K562 (cell line): ENCODE results near the gene RHBDD1. TPM values are rescaled to one million over a fixed set of nuclear protein-coding genes. Genes with fewer than 3 reads are reported as not detected.

ENCODE experiments used
- BCLAF1 ChIP-seq, 2 experiments: fragments of 450-650 bp in 1 of 2; IDR thresholded peaks; 2 replicates each; pipeline ENCODE4 v1.6.1; 2011 to 2017; ENCODE audit warnings: low read depth in 2 of 2, antibody characterized with exemption in 1 of 2, borderline replicate concordance in 1 of 2, low read length in 1 of 2, mild to moderate bottlenecking in 1 of 2, mixed read lengths in 1 of 2; ENCODE audit not compliant: control insufficient read depth in 1 of 2
- FOS ChIP-seq: IDR thresholded peaks from 3 replicates; pipeline ENCODE4 v1.6.1; 2011; ENCODE audit not compliant: insufficient read length; ENCODE audit errors: extremely low read depth
- HNRNPH1 ChIP-seq: fragments of 200-400 bp; formaldehyde crosslinking; optimal IDR thresholded peaks from 2 replicates; pipeline ENCODE3; 2017; ENCODE audit warnings: low read depth, mild to moderate bottlenecking, low read length, moderate library complexity
- HOXB6 ChIP-seq: fragments of 250-450 bp; sonication (Bioruptor Pico); IDR thresholded peaks from 2 replicates; pipeline ENCODE4 v1.5.1; 2022; ENCODE audit warnings: mild to moderate bottlenecking, borderline replicate concordance
- MCM7 ChIP-seq, 2 experiments: fragments of 450-650 bp; IDR thresholded peaks; 2 replicates each; pipeline ENCODE4 v1.6.1; 2016 to 2018
- MLX ChIP-seq, 2 experiments: fragments of 450-650 bp in 1 of 2; sonication (generic) in 1 of 2; formaldehyde crosslinking; conservative IDR thresholded peaks; 2 replicates each; pipeline versions ENCODE4 v1.4.0 to v1.8.1; 2020 to 2022; ENCODE audit warnings: mild to moderate bottlenecking in 1 of 2, missing genetic modification reagents in 1 of 2
- NRF1 ChIP-seq, 2 experiments: fragments of 450-650 bp; IDR thresholded peaks in 1 of 2; conservative IDR thresholded peaks in 1 of 2; 2 replicates each; pipeline ENCODE4 v1.6.1; 2014; ENCODE audit warnings: mild to moderate bottlenecking in 2 of 2
- PCBP1 ChIP-seq: fragments of 200-400 bp; formaldehyde crosslinking; IDR thresholded peaks from 2 replicates; pipeline ENCODE4 v1.6.1; 2018; ENCODE audit warnings: mild to moderate bottlenecking, low read depth, low read length; ENCODE audit not compliant: poor library complexity, severe bottlenecking
- PHB ChIP-seq: fragments of 250-450 bp; sonication (Bioruptor Pico); IDR thresholded peaks from 2 replicates; pipeline ENCODE4 v1.5.0; 2021
- POLR3G ChIP-seq: IDR thresholded peaks from 2 replicates; pipeline ENCODE4 v1.6.1; 2011; ENCODE audit not compliant: insufficient read length, insufficient replicate concordance; ENCODE audit errors: extremely low read depth
- SIRT6 ChIP-seq: IDR thresholded peaks from one replicate; pipeline ENCODE4 v1.6.1; 2012; ENCODE audit warnings: low read depth, mild to moderate bottlenecking, control low read depth, inconsistent platforms, low read length, moderate library complexity
- SMAD4 ChIP-seq: fragments of 250-450 bp; sonication (Bioruptor Pico); conservative IDR thresholded peaks from 2 replicates; pipeline ENCODE4 v1.8.0; 2021; ENCODE audit warnings: inconsistent platforms, mild to moderate bottlenecking, moderate library complexity
- SREBF2 ChIP-seq: sonication (generic); formaldehyde crosslinking; IDR thresholded peaks from 2 replicates; pipeline ENCODE4 v1.4.0; 2020; ENCODE audit warnings: mild to moderate bottlenecking, missing genetic modification reagents
- THRB ChIP-seq: fragments of 450-650 bp; formaldehyde crosslinking; conservative IDR thresholded peaks from 2 replicates; pipeline ENCODE4 v1.4.0; 2022; ENCODE audit warnings: mild to moderate bottlenecking, missing genetic modification characterization
- ZNF354B ChIP-seq: fragments of 250-450 bp; sonication (Bioruptor Pico); IDR thresholded peaks from 2 replicates; pipeline ENCODE4 v1.4.0; 2020
- ZNF444 ChIP-seq: fragments of 250-450 bp; sonication (Bioruptor Pico); IDR thresholded peaks from 2 replicates; pipeline ENCODE4 v1.4.0; 2020; ENCODE audit warnings: mild to moderate bottlenecking, moderate library complexity
- ZNF609 ChIP-seq: sonication (generic); formaldehyde crosslinking; IDR thresholded peaks from 2 replicates; pipeline ENCODE4 v1.8.1; 2023; ENCODE audit warnings: missing genetic modification reagents, mild to moderate bottlenecking, borderline replicate concordance
- polyA plus RNA-seq, 8 experiments: library from polyadenylated mRNA; depleted of rRNA in 4 of 8; stranded (reverse) in 5 of 8; unstranded in 3 of 8; fragments of >200 nt; fragmentation: Nextera tagmentation in 2 of 8; fragmentation: Illumina TruSeq in 1 of 8; extraction: Ambion mirVana in 2 of 8; extraction: Trizol in 1 of 8; gene quantifications; 2 replicates each; pipeline versions ENCODE4 v1.2.1 to v1.2.3, GENCODE V29; 2011 to 2014; ENCODE audit warnings: inconsistent platforms in 1 of 8, missing spikeins in 1 of 8
- total RNA-seq, 7 experiments: library from RNA; depleted of rRNA in 6 of 7; stranded (reverse); fragments of >200 nt in 6 of 7; fragmentation: Illumina TruSeq in 2 of 7; extraction: Trizol in 2 of 7; gene quantifications; 2 replicates each; pipeline versions ENCODE4 v1.2.1 to v1.2.3, GENCODE V29; 2011 to 2021; ENCODE audit warnings: low replicate concordance in 1 of 7

Gene RHBDD1
- total and polyA plus RNA-seq, 9 of the 15 experiments (the other 6 are each of a cell fraction or from before 2014, with no cell fraction given), result 4.8 to 34.8 (median 15.6) TPM

DNA sequence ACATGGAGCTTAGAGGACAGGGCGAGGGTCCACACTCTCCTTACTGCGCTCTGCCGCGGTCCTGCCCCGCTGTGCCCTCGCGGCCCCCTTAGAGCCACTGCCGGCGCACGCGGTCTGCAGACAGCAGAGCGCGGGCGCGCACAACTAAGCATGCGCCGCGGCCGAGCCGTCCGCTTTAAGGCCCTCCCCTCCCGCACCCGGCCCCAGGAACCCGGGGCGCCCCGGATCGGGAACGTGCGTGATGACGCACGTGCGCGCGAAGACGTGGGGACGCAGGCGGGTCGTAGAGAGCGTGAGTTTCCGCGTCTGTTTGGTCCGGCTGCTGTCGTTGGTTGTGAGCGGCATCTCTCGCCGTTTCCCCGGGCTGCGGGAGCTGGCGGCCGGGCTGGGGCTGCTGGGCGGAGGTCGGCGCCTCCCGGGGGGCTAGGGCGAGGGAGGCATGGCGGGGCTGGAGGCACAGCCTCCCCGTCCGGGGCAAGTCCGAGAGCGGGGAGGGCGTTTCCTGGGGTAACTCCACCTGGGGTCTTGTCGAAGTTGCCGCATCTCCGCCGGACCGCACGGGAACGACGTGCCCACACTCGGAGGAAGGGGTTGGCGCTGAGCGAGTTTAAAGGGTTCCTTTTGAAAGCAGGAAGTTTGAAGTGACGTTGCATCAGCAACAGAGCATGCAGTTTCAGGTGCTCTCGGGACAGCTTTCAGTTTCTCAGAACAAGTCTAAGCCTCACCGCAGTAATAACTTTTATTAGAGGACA is at the start of gene RHBDD1 (continued):
- no peak for TF ChIP-seq POLR3G
- no peak for TF ChIP-seq SMAD4
- TF ChIP-seq PCBP1, result peak; percentile 34
- no peak for TF ChIP-seq HNRNPH1
- TF ChIP-seq ZNF609 (CRISPR knock-in tag), result 0 out of 2 replicates have a peak, but pooled peaks have one; percentile 41
- no peak for TF ChIP-seq BCLAF1 (IDR thresholded peaks at IDR 0.05; ENCODE audit: borderline replicate concordance in 1 of 2, control insufficient read depth in 1 of 2, low read depth in 2 of 2, low read length in 1 of 2)
- no peak for TF ChIP-seq THRB
- no peak for TF ChIP-seq ZNF354B (CRISPR knock-in tag)
- peak; percentile 91 to 93 for TF ChIP-seq NRF1 (conservative IDR thresholded peaks at IDR 0.05 in 1 of 2, IDR thresholded peaks at IDR 0.05 in 1 of 2)
- TF ChIP-seq FOS, result no peak
- no peak for TF ChIP-seq SIRT6
- TF ChIP-seq MCM7 (IDR thresholded peaks at IDR 0.05), result no peak
- no peak for TF ChIP-seq HOXB6 (CRISPR knock-in tag)
- no peak for TF ChIP-seq PHB (CRISPR knock-in tag)
- no peak for TF ChIP-seq SREBF2 (CRISPR knock-in tag)
- no peak for TF ChIP-seq ZNF444 (CRISPR knock-in tag)
- no peak for TF ChIP-seq MLX (CRISPR knock-in tag; conservative IDR thresholded peaks at IDR 0.05)
